GM23248 (cell line): ENCODE data around the gene DOCK6.

ENCODE experiments used
- EZH2 ChIP-seq: fragments of 200-600 bp; sonication (generic); IDR thresholded peaks from 2 replicates; pipeline ENCODE4 v1.6.1; 2018; ENCODE audit warnings: antibody characterized with exemption, mild to moderate bottlenecking; ENCODE audit not compliant: insufficient read depth, poor library complexity, severe bottlenecking
- EZH2phosphoT487 ChIP-seq: fragments of 200-600 bp; sonication (generic); IDR thresholded peaks from 2 replicates; pipeline ENCODE4 v1.6.1; 2018; ENCODE audit warnings: antibody characterized with exemption, moderate library complexity, mild to moderate bottlenecking, low read depth; ENCODE audit not compliant: insufficient read depth

GRCh38 chr19:11171144-11171543 lies 91.2 kb downstream of the DOCK6 start:
- TF ChIP-seq EZH2phosphoT487 (no peak), EZH2 (no peak)
